ENCODE data around the gene BRINP1.

The BRINP1 gene

DNA sequence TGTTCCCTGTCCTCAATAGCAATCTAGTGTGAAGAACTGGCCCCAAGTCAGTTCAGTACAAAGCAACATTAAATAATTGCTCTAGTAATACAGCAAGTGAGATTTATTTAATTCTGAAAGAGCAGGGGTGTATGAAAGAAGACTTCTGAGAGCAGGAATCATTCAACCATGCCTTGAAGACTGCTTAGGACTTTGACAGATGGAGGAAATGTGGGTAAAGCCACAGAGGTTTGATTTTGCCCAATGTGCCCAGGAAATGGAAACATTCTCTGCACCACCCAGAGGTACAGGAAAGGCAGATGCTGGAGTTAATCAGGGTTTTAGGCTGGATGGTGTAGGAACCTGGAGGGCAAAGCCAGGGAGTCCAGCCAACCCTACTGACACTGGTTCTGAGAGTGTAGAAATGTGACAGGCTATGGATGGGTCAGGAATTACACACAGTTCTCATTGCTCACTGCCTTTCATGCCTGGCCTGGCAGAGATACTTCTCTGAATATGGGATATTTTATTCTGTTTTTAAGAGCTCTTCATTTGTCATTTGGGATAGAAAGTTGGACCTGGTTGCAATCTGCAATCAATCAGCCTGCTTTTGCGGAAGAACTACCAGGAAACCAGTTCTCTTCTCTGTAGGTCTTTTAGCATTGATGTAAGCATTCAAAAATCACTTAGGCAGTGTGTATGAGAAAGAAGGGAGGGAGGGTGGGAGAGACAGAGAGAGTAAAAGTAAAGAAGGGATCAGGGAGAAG lies 88.3 kb downstream of the BRINP1 start:
- no peak for DNase-seq
- TF ChIP-seq POLR2A (IDR thresholded peaks at IDR 0.05; ENCODE audit: low read length) (no peak), GATA1 (IDR thresholded peaks at IDR 0.05; ENCODE audit: low read depth, low read length) (no peak)

DNA sequence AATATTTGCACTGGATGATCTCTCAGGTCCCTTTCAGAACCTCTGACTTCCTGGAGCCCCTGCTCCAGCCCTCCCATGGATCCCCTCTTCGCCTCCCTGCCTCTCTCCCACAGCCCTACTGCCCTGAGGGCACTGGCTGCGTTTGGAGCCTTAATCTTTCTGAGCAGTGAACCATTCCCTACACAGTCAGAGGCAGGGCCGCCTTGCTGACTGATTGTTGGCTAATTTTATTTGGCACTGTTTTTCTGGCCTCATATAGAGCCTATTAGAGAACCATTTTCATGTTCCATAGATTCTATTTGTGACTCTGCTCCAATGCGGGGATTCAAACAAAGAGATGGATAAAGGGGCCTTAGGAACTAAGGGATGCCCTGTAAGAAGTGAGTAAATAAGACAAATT lies 91.1 kb downstream of the BRINP1 start:
- DNase-seq, result no peak
- no peak for TF ChIP-seq POLR2A (IDR thresholded peaks at IDR 0.05; ENCODE audit: low read length)
- no peak for TF ChIP-seq GATA1 (IDR thresholded peaks at IDR 0.05; ENCODE audit: low read depth, low read length)

DNA sequence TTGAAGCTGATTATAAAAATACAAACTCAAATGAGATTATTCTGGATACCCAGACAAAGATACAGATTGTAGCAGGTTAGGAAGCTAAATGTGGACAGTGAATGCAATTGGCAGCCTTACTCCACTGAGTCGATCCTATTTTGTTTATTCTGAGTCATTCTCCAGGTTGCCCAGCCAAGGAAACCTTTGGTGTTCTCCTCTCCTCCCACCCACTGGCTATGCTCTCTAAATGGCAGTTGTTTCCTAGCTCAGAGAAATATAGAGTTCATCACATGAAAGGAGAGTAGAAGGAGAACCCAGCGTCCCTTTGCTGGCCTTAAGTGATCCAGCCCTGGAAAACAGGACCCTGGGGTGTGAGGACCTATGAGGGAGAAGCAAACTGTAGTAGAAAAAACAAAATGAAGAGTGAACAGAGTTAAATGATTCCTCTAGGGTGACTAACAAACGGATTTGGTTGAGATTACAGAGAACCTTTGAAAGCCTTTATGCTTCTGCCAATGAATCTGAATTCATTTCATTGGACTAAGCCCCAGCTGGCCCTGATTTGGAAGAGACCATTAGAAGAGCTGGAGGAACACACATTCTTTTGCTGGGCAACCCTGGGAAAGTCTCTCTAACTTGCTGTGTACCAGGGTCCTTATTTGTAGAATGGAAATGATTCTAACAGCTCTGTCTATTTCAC lies 95.1 kb downstream of the BRINP1 start:
- DNase-seq, result no peak
- TF ChIP-seq GATA1 (IDR thresholded peaks at IDR 0.05; ENCODE audit: low read depth, low read length) (no peak), POLR2A (IDR thresholded peaks at IDR 0.05; ENCODE audit: low read length) (no peak)

DNA sequence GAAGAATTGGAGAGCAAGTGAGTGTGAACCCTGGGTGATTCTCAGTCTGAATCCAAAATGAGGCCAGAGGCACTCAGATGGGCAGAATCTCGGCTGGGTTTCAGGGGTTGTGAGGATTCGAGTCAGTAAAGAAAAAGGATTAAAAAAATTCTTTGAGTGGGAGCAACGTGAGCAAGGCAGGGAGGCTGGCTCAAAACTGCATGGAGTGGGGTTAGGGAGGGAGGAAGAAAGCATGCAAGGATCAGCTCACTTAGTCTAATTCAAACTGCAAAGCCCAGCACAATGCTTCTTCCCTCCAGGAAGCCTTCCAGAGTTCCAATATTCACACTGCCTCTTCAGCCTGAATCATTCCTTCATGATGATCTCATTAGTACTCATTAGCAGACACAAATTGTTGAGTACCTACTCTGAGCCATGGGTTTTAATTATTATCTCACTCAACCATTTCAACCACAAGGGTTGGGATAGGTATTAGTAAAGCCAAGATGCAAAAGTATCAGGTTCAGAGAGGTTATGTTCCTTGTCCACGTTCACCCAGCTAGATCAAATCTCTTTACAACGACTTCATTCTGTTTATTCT lies 95.8 kb downstream of the BRINP1 start:
- TF ChIP-seq POLR2A (IDR thresholded peaks at IDR 0.05; ENCODE audit: low read length) (no peak), GATA1 (IDR thresholded peaks at IDR 0.05; ENCODE audit: low read depth, low read length) (no peak)
- no peak for DNase-seq

DNA sequence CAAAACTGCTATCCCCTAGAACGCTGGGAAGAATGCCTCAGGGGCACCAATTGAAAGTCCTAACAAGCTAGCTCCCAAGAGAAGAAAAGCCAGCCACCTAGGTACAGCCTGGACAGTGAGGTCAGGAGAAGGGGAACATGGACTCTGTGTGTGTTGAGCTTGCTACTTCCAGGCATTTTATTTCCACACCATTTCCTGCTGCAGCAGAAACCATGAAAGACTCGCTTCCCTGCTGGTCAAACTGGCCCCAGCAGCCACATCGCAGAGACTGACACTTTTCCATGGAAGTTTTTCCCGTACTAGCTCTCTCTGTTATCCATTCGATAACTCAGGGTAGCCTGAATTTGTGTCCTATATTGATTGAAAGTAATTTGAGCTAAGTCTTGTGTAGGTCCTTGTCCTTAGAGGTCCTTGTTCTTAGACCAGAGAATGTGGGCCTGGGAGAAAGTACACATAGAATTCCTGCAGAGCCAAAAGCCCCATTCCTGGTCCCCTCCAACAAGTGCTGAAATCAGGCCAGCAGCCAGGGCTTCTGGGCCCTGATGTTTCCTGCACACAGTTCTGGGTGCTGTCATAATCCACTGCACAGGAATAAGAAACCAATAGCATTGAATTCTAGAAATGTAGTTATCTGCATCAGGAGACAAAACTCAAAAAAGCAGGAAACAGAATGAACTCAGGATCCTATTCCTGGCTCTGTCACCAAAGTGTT lies 96.6 kb downstream of the BRINP1 start:
- TF ChIP-seq GATA1 (IDR thresholded peaks at IDR 0.05; ENCODE audit: low read depth, low read length) (no peak), POLR2A (IDR thresholded peaks at IDR 0.05; ENCODE audit: low read length) (no peak)

DNA sequence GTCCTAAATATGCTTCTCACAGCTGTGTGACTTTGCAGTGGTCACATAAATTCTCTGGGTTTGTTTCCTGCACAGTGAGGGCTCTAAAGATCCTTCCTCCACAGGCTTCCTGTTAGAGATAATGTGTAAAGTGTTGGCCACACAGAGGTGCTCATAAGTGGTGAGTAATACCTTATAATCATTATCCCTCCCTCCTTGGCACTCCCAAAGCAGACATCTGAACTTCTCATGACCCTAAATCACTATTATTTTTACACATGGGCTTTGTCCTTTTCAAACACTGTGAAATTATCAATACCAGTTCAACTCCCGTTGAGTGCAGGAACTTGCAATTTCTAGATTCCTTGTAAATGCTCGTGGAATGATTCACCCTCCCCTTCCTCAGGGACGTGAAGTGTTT lies 100.2 kb downstream of the BRINP1 start:
- no peak for DNase-seq
- TF ChIP-seq GATA1 (IDR thresholded peaks at IDR 0.05; ENCODE audit: low read depth, low read length) (no peak), POLR2A (IDR thresholded peaks at IDR 0.05; ENCODE audit: low read length) (no peak)

More for the DNA sequence above, 96.6 kb downstream of the BRINP1 start:
- no peak for DNase-seq

DNA sequence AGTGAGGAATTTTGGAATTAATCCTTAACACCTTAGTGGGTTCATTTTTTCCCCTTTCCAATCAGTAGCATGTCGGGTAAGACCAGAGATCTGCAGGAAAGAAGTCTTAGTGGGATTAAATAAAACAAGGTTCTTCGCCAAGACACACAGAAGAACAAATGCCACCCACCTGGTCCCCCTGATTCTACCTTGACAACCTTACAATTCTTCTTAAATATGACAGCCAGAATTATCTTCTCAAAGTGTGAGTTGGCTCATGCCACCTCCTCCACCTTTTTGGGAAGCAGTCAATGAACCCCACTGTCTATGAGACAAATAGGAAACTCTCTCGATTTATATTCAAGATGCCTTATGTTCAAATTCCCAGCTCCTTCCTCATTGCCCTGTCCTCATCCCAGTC lies 105.1 kb downstream of the BRINP1 start:
- TF ChIP-seq GATA1 (IDR thresholded peaks at IDR 0.05; ENCODE audit: low read depth, low read length), result no peak
- no peak for TF ChIP-seq POLR2A (IDR thresholded peaks at IDR 0.05; ENCODE audit: low read length)

DNA sequence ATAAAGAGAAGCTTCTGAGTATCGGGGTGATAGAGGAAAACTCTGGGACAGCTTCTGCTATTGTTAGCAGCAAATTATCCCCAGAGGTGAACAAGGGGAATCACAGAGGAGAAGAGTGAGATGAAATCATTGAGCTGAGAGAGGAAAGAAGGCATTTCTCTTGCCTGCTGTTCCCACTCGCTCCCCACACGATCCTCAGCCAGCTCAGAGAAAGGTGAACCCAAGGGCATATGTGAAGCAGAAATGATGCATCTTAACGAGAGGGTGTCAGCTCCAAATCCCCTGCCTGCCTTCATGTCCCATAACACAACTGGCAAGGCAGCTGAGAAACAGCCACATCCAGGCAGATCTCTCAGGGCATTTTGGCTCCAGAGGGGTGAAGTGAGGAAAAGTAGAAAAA lies 111.6 kb downstream of the BRINP1 start:
- no peak for DNase-seq
- no peak for TF ChIP-seq GATA1 (IDR thresholded peaks at IDR 0.05; ENCODE audit: low read depth, low read length)
- TF ChIP-seq POLR2A (IDR thresholded peaks at IDR 0.05; ENCODE audit: low read length), result no peak

More for the DNA sequence above, 105.1 kb downstream of the BRINP1 start:
- no peak for DNase-seq

DNA sequence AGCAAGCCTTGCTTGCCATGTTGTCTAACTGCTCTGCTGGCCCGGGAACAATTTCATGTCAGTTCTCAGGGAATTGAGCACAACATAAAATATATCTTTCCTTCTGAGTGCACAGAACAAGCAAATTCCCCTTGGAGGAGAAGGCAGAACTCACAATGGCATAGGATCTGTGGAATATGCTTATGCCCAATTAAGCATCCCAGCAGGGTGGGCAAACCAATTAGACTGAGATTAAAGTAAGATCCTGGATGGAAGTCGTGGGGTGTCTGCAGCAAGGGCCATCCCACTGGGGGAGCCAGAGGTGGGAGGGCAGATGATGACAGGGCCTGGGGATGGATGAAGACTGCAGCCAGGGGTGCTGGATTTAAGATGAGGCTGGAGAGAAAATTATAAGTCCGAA lies 114.1 kb downstream of the BRINP1 start:
- no peak for DNase-seq
- TF ChIP-seq POLR2A (IDR thresholded peaks at IDR 0.05; ENCODE audit: low read length) (no peak), GATA1 (IDR thresholded peaks at IDR 0.05; ENCODE audit: low read depth, low read length) (no peak)

DNA sequence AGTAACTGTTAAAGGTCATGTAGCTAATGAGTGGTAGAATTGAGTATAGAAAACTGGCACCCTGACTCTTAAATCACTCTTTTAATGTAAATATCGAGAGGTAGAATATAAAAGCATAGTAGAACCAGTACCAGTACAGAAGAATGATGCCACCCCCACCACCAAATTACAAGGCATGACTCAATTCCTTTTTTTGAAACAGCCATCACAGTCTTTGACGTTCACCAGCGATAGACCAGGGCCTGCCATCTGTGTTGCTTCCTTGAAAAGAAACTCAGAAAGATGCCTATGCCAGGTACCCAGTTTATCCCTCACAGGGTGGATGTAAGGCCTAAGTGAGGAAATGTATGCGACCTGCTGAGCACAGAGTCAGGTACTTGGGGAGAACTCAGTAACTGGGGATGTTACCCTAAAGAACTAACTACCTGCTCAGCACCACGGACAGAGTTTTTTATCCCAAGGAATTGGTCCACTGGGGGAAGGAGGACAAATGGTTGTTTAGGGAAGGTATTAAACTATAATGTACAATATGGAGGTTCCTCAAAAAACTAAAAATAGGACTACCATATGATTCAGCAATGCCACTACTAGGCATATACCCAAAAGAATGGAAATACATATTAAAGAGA lies 116.5 kb downstream of the BRINP1 start:
- no peak for TF ChIP-seq GATA1 (IDR thresholded peaks at IDR 0.05; ENCODE audit: low read depth, low read length)
- no peak for TF ChIP-seq POLR2A (IDR thresholded peaks at IDR 0.05; ENCODE audit: low read length)
- no peak for DNase-seq

DNA sequence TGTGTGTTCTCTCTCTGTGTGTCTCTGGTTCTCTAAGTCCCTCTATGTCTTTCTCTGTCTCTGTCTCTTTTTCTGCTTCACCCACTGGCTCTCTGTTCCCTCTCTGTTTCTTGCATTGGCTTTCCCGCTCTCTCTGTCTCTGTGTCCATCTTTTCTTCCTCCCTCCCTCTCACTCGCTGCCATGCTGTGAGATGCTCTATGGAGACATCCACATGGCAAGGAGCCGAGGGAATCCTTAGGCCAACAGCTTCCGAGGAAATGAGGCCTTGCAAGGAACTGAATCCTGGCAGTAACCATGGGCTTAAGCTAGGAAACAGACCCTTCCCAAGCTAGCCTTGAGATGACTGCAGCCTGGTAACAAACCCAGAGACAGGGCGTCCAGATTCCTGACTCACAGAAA lies 117.3 kb downstream of the BRINP1 start:
- no peak for DNase-seq
- TF ChIP-seq GATA1 (IDR thresholded peaks at IDR 0.05; ENCODE audit: low read depth, low read length), result no peak
- TF ChIP-seq POLR2A (IDR thresholded peaks at IDR 0.05; ENCODE audit: low read length), result no peak

DNA sequence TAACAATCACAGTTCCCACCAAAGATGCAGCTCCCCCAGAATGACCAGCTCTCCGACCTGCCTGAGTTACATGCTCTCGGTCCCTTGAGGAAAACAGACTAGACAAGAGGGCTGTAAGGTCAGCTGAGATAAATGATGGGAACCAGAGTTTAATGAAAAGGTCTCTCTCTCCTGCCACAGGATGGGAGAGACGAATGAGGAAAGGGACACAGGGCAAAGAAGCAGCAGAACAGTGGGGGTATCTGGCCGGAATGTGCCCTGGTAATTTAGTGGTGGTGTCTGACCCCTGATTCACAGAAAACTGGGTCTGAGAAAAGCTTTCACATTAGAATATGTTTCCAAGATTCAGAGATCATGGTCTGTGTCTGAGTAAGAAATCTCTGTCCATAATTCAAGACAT lies 118.5 kb downstream of the BRINP1 start:
- DNase-seq, result no peak
- TF ChIP-seq GATA1 (IDR thresholded peaks at IDR 0.05; ENCODE audit: low read depth, low read length), result no peak
- TF ChIP-seq POLR2A (IDR thresholded peaks at IDR 0.05; ENCODE audit: low read length), result no peak

DNA sequence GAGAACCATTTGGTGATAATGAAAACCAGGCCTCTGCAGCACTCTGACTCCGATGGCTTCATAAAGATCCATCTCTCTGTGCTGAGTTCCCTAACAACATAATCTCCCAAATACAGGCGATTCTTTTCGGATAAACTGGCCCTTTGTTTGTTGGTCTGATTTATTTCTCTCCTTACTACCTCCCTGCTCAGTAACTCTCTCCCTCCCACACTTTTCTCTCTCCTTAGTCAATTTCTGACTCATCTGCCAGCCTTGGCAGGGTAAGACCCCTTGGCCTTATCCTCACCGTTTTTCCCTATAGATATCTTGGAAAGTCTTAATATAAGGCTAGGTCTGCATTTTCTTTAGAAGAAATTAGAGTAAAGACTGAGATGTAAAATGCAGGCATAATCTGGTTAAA lies 128.7 kb downstream of the BRINP1 start:
- TF ChIP-seq GATA1 (IDR thresholded peaks at IDR 0.05; ENCODE audit: low read depth, low read length), result no peak
- TF ChIP-seq POLR2A (IDR thresholded peaks at IDR 0.05; ENCODE audit: low read length), result no peak
- no peak for DNase-seq

DNA sequence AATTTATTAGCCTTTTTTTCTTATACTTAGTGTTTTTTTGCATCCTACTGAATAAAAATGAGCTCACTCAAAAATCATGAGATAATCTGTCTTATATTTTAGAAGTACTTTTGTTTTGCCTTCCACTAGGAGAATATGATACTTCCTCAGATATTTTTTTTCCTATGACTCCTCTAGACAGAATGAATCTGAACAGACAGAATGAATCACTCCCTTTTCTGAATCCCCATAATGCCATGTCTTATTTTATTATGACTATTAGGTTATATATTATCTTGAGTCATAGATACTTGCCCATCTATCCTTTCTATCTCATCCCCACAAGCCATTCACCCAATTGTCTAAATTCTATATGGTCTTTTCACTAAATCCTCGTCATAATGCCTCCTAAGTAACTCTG lies 134.6 kb downstream of the BRINP1 start:
- no peak for DNase-seq
- no peak for TF ChIP-seq GATA1 (IDR thresholded peaks at IDR 0.05; ENCODE audit: low read depth, low read length)
- TF ChIP-seq POLR2A (IDR thresholded peaks at IDR 0.05; ENCODE audit: low read length), result no peak
